Hepatocyte (in vitro differentiated cells): Measurements from ENCODE around the gene CCDC85C.

Experiments used
- EZH2 ChIP-seq: fragments of 200-600 bp; sonication (generic); IDR thresholded peaks from 2 replicates; pipeline ENCODE4 v1.6.1; 2016; ENCODE audit warnings: antibody characterized with exemption, mild to moderate bottlenecking, borderline replicate concordance
- EZH2phosphoT487 ChIP-seq: fragments of 200-600 bp; sonication (generic); IDR thresholded peaks from one replicate; pipeline ENCODE4 v1.6.1; 2018; ENCODE audit warnings: antibody characterized with exemption, mild to moderate bottlenecking, low read depth, moderate library complexity; ENCODE audit not compliant: unreplicated experiment, severe bottlenecking
- TF ChIP-seq, protein P1 (sequence below): fragments of 200-600 bp; sonication (generic); IDR thresholded peaks from 2 replicates; pipeline ENCODE4 v1.5.1; 2016; ENCODE audit warnings: antibody characterized with exemption, mild to moderate bottlenecking; ENCODE audit not compliant: poor library complexity

- TF ChIP-seq, protein P1, sequence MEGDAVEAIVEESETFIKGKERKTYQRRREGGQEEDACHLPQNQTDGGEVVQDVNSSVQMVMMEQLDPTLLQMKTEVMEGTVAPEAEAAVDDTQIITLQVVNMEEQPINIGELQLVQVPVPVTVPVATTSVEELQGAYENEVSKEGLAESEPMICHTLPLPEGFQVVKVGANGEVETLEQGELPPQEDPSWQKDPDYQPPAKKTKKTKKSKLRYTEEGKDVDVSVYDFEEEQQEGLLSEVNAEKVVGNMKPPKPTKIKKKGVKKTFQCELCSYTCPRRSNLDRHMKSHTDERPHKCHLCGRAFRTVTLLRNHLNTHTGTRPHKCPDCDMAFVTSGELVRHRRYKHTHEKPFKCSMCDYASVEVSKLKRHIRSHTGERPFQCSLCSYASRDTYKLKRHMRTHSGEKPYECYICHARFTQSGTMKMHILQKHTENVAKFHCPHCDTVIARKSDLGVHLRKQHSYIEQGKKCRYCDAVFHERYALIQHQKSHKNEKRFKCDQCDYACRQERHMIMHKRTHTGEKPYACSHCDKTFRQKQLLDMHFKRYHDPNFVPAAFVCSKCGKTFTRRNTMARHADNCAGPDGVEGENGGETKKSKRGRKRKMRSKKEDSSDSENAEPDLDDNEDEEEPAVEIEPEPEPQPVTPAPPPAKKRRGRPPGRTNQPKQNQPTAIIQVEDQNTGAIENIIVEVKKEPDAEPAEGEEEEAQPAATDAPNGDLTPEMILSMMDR, result no peak
- TF ChIP-seq EZH2 (no peak), EZH2phosphoT487 (no peak)
Measured at GRCh38 chr14:99452968-99453367, 151.0 kb downstream of the CCDC85C start.
